Mesenchymal stem cell (in vitro differentiated cells and primary cell): Measurements from ENCODE around the gene FLNA.
A peak's percentile ranks its signal among the peaks of the same experiment; 100 is the strongest.

Experiments used
- DNase-seq: peaks from one replicate; pipeline ENCODE4 v3.0.0-alpha.2; 2013
- H2AFZ ChIP-seq: one replicate; pipeline ENCODE4 v1.6.1; 2013; ENCODE audit warnings: low read depth, mild to moderate bottlenecking, control low read depth, inconsistent platforms, low read length, moderate library complexity
- H2AK5ac ChIP-seq: 2 replicates; pipeline ENCODE4 v1.6.1; 2013; ENCODE audit warnings: low read length, moderate library complexity, mild to moderate bottlenecking, inconsistent platforms; ENCODE audit not compliant: severe bottlenecking
- H2BK120ac ChIP-seq: one replicate; pipeline ENCODE4 v1.6.1; 2013; ENCODE audit warnings: low read depth, mild to moderate bottlenecking, inconsistent platforms, low read length, moderate library complexity
- H2BK12ac ChIP-seq, 2 experiments: one replicate each; pipeline ENCODE4 v1.6.1; 2013; ENCODE audit warnings: inconsistent platforms in 2 of 2, low read length in 2 of 2, mild to moderate bottlenecking in 2 of 2, moderate library complexity in 2 of 2, control low read depth in 1 of 2
- H2BK15ac ChIP-seq: one replicate; pipeline ENCODE4 v1.6.1; 2013; ENCODE audit warnings: mild to moderate bottlenecking, low read depth, inconsistent platforms; ENCODE audit not compliant: poor library complexity, severe bottlenecking
- H2BK5ac ChIP-seq: 2 replicates; pipeline ENCODE4 v1.6.1; 2013; ENCODE audit warnings: low read depth, mild to moderate bottlenecking, low read length, control low read depth, inconsistent platforms; ENCODE audit not compliant: poor library complexity, severe bottlenecking
- H3K14ac ChIP-seq, 2 experiments: one replicate each; pipeline ENCODE4 v1.6.1; 2013; ENCODE audit warnings: inconsistent platforms in 2 of 2, low read length in 2 of 2, control low read depth in 1 of 2, mild to moderate bottlenecking in 1 of 2, moderate library complexity in 1 of 2
- H3K18ac ChIP-seq, 2 experiments: one replicate each; pipeline ENCODE4 v1.6.1; 2013; ENCODE audit warnings: inconsistent platforms in 2 of 2, low read length in 2 of 2, control low read depth in 1 of 2, low read depth in 1 of 2, mild to moderate bottlenecking in 1 of 2
- H3K23ac ChIP-seq, 2 experiments: one replicate each; pipeline ENCODE4 v1.6.1; 2013; ENCODE audit warnings: inconsistent platforms in 2 of 2, low read length in 2 of 2, mild to moderate bottlenecking in 2 of 2, moderate library complexity in 2 of 2, control low read depth in 1 of 2
- H3K27ac ChIP-seq: 2 replicates; pipeline ENCODE4 v1.5.1; 2013; ENCODE audit warnings: mild to moderate bottlenecking, moderate library complexity, low read length, control low read depth, inconsistent platforms; ENCODE audit not compliant: poor library complexity, severe bottlenecking
- H3K27me3 ChIP-seq, 2 experiments: 2 replicates each; pipeline versions ENCODE4 v1.6.1 to v1.7.0; 2013; ENCODE audit warnings: low read length in 2 of 2, mild to moderate bottlenecking in 2 of 2, moderate library complexity in 2 of 2, control low read depth in 1 of 2, inconsistent platforms in 1 of 2; ENCODE audit not compliant: control insufficient read depth in 1 of 2, insufficient read depth in 1 of 2
- H3K36me3 ChIP-seq, 2 experiments: 2 replicates each; pipeline versions ENCODE4 v1.6.1 to v1.7.0; 2013; ENCODE audit warnings: low read length in 2 of 2, control low read depth in 1 of 2, inconsistent platforms in 1 of 2, low read depth in 1 of 2, mild to moderate bottlenecking in 1 of 2; ENCODE audit not compliant: insufficient read depth in 2 of 2, control insufficient read depth in 1 of 2
- H3K4ac ChIP-seq, 2 experiments: one replicate each; pipeline ENCODE4 v1.6.1; 2013; ENCODE audit warnings: inconsistent platforms in 2 of 2, low read length in 2 of 2, mild to moderate bottlenecking in 2 of 2, moderate library complexity in 2 of 2, control low read depth in 1 of 2, low read depth in 1 of 2
- H3K4me1 ChIP-seq: 2 replicates; pipeline ENCODE4 v1.6.1; 2013; ENCODE audit warnings: low read depth, low read length, control low read depth; ENCODE audit not compliant: control insufficient read depth, insufficient read depth
- H3K4me2 ChIP-seq: 2 replicates; pipeline ENCODE4 v1.6.1; 2013; ENCODE audit warnings: low read length, mild to moderate bottlenecking, inconsistent platforms; ENCODE audit not compliant: poor library complexity, severe bottlenecking
- H3K4me3 ChIP-seq, 2 experiments: 2 replicates each; pipeline versions ENCODE4 v1.5.1 to v1.7.0; 2013; ENCODE audit warnings: low read length in 2 of 2, mild to moderate bottlenecking in 2 of 2, control low read depth in 1 of 2, low read depth in 1 of 2; ENCODE audit not compliant: insufficient read depth in 1 of 2
- H3K79me1 ChIP-seq: replicated peaks from 2 replicates; pipeline ENCODE4 v1.6.1; 2013; ENCODE audit warnings: mild to moderate bottlenecking, control low read depth, low read length, inconsistent platforms; ENCODE audit not compliant: poor library complexity, severe bottlenecking
- H3K9ac ChIP-seq: 2 replicates; pipeline ENCODE4 v1.7.0; 2013; ENCODE audit warnings: mild to moderate bottlenecking, low read length, moderate library complexity
- H3K9me3 ChIP-seq: 2 replicates; pipeline ENCODE4 v1.7.0; 2013; ENCODE audit warnings: mild to moderate bottlenecking, low read length; ENCODE audit not compliant: control insufficient read depth
- H4K8ac ChIP-seq: one replicate; pipeline ENCODE4 v1.6.1; 2013; ENCODE audit warnings: inconsistent platforms, mild to moderate bottlenecking, low read length, moderate library complexity
- H4K91ac ChIP-seq: one replicate; pipeline ENCODE4 v1.6.1; 2013; ENCODE audit warnings: mild to moderate bottlenecking, low read length, inconsistent platforms
- WGBS: methylation state at CpG from one replicate; pipeline ENCODE4 v1.1.7; 2013; ENCODE audit warnings: mixed read lengths; 5-methylcytosine and 5-hydroxymethylcytosine counted together

FLNA gene

DNA sequence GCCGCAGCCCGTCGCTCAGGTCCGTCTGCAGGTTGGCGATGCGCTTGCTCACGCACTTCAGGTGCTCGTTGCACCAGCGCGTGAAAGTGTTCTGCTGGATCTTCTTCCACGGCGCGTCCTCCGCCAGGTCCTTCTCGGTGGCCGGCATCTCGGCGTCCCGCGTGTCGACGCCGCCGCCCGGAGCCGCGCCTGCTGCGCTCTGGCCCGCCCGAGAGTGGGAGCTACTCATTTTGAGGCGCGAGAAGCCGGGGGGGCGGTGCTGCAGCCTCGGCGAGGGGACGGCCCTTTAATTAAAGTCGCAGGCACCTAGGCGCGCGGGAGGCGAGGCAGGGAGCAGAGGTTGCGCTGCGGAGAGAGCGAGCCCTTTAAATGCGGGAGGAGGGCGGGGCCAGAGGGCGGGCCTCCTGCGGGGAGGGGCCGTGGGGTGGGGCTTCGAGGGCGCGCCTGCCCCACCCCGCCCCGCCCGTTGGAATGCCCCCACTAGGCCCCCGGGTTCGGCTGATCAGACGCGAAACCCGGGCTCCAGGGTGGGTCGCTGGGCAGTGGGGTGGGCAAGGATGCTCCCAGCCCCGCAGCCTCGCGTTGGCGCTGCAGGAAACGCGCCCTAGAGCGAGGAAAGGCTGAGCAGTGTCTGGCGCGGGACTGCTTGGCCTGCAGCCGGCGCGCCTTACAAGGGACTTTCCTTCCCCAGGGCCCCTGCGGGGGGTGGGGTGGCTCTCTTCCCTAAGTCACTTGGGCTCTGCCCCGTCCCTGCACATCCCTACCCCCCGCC is 3.2 kb downstream of the FLNA start:
- H3K79me1 ChIP-seq = no peaks in the 10 kb centered on the region
- no peaks in the 10 kb centered on the region for H3K27me3 ChIP-seq
- peak overlapping the region; percentile 73 to 91 for H3K4me3 ChIP-seq
- H3K18ac ChIP-seq = peak overlapping the region; percentile 92 to 98
- under 1% methylated on average over 40 of the region's 77 CpGs for WGBS
- H2BK120ac ChIP-seq = peak overlapping the region; percentile 79
- peak overlapping the region; percentile 67 for H2BK15ac ChIP-seq
- H3K36me3 ChIP-seq = peaks cover 15 to 33% of the 10 kb centered on the region in 2 experiments
- peak overlapping the region in 1 of 2 experiments; percentile 53 for H3K14ac ChIP-seq
- peak overlapping the region; percentile 98 for H3K9ac ChIP-seq
- H2BK12ac ChIP-seq = peak overlapping the region in 1 of 2 experiments; percentile 86
- H3K23ac ChIP-seq = peak overlapping the region in 1 of 2 experiments; percentile 34
- H2AFZ ChIP-seq = no peak overlapping the region
- peak overlapping the region; percentile 53 for H3K4me2 ChIP-seq
- peaks cover 35% of the 10 kb centered on the region for H3K4me1 ChIP-seq
- H2AK5ac ChIP-seq = no peak overlapping the region
- H2BK5ac ChIP-seq = peak overlapping the region; percentile 86
- no peaks in the 10 kb centered on the region for H3K9me3 ChIP-seq
- H4K8ac ChIP-seq = peak overlapping the region; percentile 54
- peak; percentile 93 for DNase-seq
- H3K27ac ChIP-seq = peak overlapping the region; percentile 80
- peak overlapping the region in 1 of 2 experiments; percentile 73 for H3K4ac ChIP-seq
- H4K91ac ChIP-seq = peak overlapping the region; percentile 73

DNA sequence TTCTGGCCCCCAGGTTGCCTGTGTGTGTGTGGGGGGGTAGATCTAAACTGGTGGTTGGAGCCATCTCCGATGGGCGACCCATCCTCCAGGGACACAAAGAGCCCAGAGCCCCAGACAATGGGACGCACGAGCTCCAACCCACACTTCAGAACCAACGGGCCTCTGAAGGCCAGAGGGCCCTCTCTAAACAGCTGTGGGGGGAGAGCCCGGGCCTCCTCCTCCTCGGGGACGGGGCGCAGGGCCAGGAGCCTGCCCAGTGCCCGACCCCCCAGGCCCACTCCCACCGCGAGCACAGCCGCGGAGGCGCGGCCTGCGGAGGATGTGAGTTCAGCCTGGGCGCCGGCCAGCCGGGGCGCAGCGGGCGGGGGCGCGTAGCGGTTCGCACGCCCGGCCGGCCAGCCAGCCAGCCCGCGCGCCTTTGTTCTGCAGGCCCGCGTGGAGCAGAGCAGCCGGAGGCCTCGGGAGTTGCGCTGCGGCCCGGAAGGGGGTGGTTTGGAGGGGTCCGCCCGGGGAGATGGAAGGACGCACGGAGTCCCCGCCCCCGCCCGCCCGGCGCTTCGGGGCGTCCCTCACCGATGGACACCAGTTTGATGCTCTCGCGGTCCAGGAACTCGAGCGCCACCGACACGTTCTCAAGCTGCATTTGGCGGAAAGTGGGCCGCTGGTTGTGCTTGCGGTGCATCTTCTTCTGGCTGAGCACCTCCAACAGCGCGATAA is 4.0 kb downstream of the FLNA start:
- H3K9me3 ChIP-seq = no peaks in the 10 kb centered on the region
- peak overlapping the region; percentile 67 for H2BK15ac ChIP-seq
- peak overlapping the region; percentile 89 for H4K8ac ChIP-seq
- peak overlapping the region in 1 of 2 experiments; percentile 59 for H3K23ac ChIP-seq
- H2BK5ac ChIP-seq = peak overlapping the region; percentile 82
- H3K27ac ChIP-seq = peak overlapping the region; percentile 100
- 0% methylated on average over 14 of the region's 63 CpGs for WGBS
- peak overlapping the region; percentile 73 to 91 for H3K4me3 ChIP-seq
- DNase-seq = no peak
- H3K27me3 ChIP-seq = no peaks in the 10 kb centered on the region
- peak overlapping the region; percentile 97 to 98 for H3K4ac ChIP-seq
- H2AFZ ChIP-seq = no peak overlapping the region
- H3K79me1 ChIP-seq = no peaks in the 10 kb centered on the region
- peaks cover 41% of the 10 kb centered on the region for H3K4me1 ChIP-seq
- peak overlapping the region; percentile 98 for H3K9ac ChIP-seq
- peak overlapping the region; percentile 89 for H3K4me2 ChIP-seq
- peak overlapping the region; percentile 97 for H4K91ac ChIP-seq
- H2AK5ac ChIP-seq = no peak overlapping the region
- peak overlapping the region; percentile 92 to 98 for H3K18ac ChIP-seq
- peak overlapping the region in 1 of 2 experiments; percentile 75 for H3K14ac ChIP-seq
- peaks cover 22 to 40% of the 10 kb centered on the region in 2 experiments for H3K36me3 ChIP-seq
- peak overlapping the region; percentile 79 for H2BK120ac ChIP-seq
- H2BK12ac ChIP-seq = peak overlapping the region in 1 of 2 experiments; percentile 42

DNA sequence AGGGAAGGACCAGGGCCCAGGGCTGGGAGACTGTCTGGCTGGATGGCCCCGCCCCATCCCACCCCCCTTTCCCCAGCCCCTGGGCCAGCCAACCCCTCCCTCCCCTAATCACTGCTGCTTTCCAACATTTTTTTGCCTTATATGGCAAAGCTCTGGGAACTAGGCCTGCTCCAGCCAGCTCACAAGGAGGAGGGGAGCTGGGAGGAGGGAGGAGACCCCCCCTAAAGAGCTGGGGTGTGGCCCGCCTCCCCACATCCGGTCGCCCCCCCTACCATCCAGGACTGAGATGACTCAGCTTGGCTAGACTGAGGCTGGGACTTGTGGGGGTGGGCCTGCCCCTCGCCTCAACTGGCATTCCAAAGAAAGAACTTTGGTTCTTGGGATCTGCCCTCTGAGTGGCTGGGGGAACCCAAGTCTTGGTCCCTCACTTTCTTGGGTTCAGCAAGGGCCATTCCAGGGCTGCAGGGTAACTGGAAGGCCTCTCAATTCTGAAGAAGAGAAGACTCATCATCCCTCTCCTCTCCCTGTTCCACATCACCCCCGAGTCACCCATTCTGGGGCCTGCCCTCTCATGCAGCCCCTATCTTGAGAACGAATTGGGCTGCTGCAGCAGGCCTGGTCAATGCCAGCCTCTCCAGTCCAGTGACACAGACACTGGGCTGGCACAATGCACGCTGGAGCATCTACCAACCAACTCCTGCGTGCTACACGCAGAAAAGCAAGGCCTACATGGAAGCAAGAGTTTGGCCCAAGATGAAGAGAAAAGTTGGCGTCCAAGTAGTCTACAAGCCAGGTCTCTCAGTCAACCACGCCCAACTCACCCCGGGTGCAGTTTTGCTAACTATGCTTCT is 4.8 kb downstream of the FLNA start:
- Histone ChIP-seq H3K4me1 (peaks cover 48% of the 10 kb centered on the region), H3K4ac (peak overlapping the region; percentile 97 to 98), H3K36me3 (peaks cover 30 to 48% of the 10 kb centered on the region in 2 experiments), H4K8ac (peak overlapping the region; percentile 89), H3K4me3 (peak overlapping the region; percentile 73 to 91), H3K4me2 (peak overlapping the region; percentile 89), H2AK5ac (peak overlapping the region; percentile 96), H3K9ac (peak overlapping the region; percentile 98), H4K91ac (peak overlapping the region; percentile 99), H2BK5ac (peak overlapping the region; percentile 99), H2BK12ac (peak overlapping the region; percentile 63 to 84), H2BK15ac (peak overlapping the region; percentile 67), H3K18ac (peak overlapping the region; percentile 98), H3K14ac (peak overlapping the region in 1 of 2 experiments; percentile 97), H3K79me1 (no peaks in the 10 kb centered on the region), H3K27ac (peak overlapping the region; percentile 100), H3K23ac (peak overlapping the region in 1 of 2 experiments; percentile 59), H3K27me3 (no peaks in the 10 kb centered on the region), H3K9me3 (no peaks in the 10 kb centered on the region), H2BK120ac (peak overlapping the region; percentile 93), H2AFZ (no peak overlapping the region)
- WGBS = 2% methylated on average over 6 of the region's 13 CpGs
- peak; percentile 95 for DNase-seq
